HUDEP-2 (cell line): ENCODE data around the gene POGLUT2.

ENCODE experiments used
- DNase-seq, 76 experiments: peaks; one replicate each; lab custom pipeline; 2025; ENCODE audit not compliant: unreplicated experiment in 76 of 76; lab: John Stamatoyannopoulos, UW

Gene POGLUT2

GRCh38 chr13:102771298-102772041, 27.3 kb downstream of the POGLUT2 start:
- DNase-seq = no peak

- DNase-seq = no peak
These were observed 28.3 kb downstream of the POGLUT2 start for GRCh38 chr13:102770435-102770834.

GRCh38 chr13:102769679-102770078, 29.1 kb downstream of the POGLUT2 start:
- DNase-seq = no peak

- no peak for DNase-seq
These were observed 29.9 kb downstream of the POGLUT2 start for GRCh38 chr13:102768909-102769308.

GRCh38 chr13:102763741-102764140, 35.0 kb downstream of the POGLUT2 start:
- no peak for DNase-seq

GRCh38 chr13:102761071-102761470, 37.7 kb downstream of the POGLUT2 start:
- no peak for DNase-seq

- no peak for DNase-seq
These were observed 39.9 kb downstream of the POGLUT2 start for GRCh38 chr13:102758842-102759241.

- no peak for DNase-seq
These were observed 41.8 kb downstream of the POGLUT2 start for GRCh38 chr13:102757006-102757405.

GRCh38 chr13:102751886-102752285, 46.9 kb downstream of the POGLUT2 start:
- peak in 35 of 76 experiments; percentile 2 to 51 (median 15) for DNase-seq

GRCh38 chr13:102742506-102742905, 56.3 kb downstream of the POGLUT2 start:
- no peak for DNase-seq

- no peak for DNase-seq
These were observed 56.7 kb downstream of the POGLUT2 start for GRCh38 chr13:102742101-102742500.
